GM12874 (cell line): ENCODE results near the gene SLC7A5.

Source experiments
- TF ChIP-seq, protein P1 (sequence below): IDR thresholded peaks from 2 replicates; pipeline ENCODE4 v1.5.1; 2011; ENCODE audit warnings: low read depth, mild to moderate bottlenecking, control low read depth, low read length, moderate library complexity; ENCODE audit not compliant: insufficient read depth

Gene SLC7A5

GRCh38 chr16:87784812-87785211 lies 84.5 kb downstream of the SLC7A5 start:
- TF ChIP-seq, protein P1, sequence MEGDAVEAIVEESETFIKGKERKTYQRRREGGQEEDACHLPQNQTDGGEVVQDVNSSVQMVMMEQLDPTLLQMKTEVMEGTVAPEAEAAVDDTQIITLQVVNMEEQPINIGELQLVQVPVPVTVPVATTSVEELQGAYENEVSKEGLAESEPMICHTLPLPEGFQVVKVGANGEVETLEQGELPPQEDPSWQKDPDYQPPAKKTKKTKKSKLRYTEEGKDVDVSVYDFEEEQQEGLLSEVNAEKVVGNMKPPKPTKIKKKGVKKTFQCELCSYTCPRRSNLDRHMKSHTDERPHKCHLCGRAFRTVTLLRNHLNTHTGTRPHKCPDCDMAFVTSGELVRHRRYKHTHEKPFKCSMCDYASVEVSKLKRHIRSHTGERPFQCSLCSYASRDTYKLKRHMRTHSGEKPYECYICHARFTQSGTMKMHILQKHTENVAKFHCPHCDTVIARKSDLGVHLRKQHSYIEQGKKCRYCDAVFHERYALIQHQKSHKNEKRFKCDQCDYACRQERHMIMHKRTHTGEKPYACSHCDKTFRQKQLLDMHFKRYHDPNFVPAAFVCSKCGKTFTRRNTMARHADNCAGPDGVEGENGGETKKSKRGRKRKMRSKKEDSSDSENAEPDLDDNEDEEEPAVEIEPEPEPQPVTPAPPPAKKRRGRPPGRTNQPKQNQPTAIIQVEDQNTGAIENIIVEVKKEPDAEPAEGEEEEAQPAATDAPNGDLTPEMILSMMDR: no peak

- TF ChIP-seq, protein P1: no peak
Measured at GRCh38 chr16:87782033-87782432, 87.3 kb downstream of the SLC7A5 start.

GRCh38 chr16:87780385-87780989 lies 88.8 kb downstream of the SLC7A5 start:
- TF ChIP-seq, protein P1: 0 out of 2 replicates have a peak, but pooled peaks have one; percentile 7
